Breast epithelium (tissue), 3 donors: ENCODE measurements around the gene TMPRSS6.

Source experiments
- CTCF ChIP-seq, 3 donors: fragments of 450-650 bp; IDR thresholded peaks; one replicate each; pipeline ENCODE4 v1.5.1; 2016 to 2017; ENCODE audit warnings: antibody characterized with exemption in 3 of 3, mild to moderate bottlenecking in 3 of 3, moderate library complexity in 3 of 3
- POLR2AphosphoS5 ChIP-seq, 3 donors: sonication (generic); formaldehyde crosslinking; IDR thresholded peaks; one replicate each; pipeline ENCODE4 v1.6.1; 2017; ENCODE audit warnings: antibody characterized with exemption in 3 of 3

- TF ChIP-seq CTCF (IDR thresholded peaks at IDR 0.05) = no peak
- TF ChIP-seq POLR2AphosphoS5 (IDR thresholded peaks at IDR 0.05) = no peak
Observed at GRCh38 chr22:37084385-37084784, 25.1 kb downstream of the TMPRSS6 start.
